GM19043 (cell line): Measurements from ENCODE around the gene ADPRH.
A peak's percentile ranks its signal among the peaks of the same experiment; 100 is the strongest.
"Not testable (repeated sequence)": the region's sequence is repeated elsewhere in the genome, so short reads cannot be mapped to it uniquely, and the experiment has no call there.

Experiments
- ATAC-seq: cut with Tn5 transposase; IDR thresholded peaks from one replicate; pipeline ENCODE4 v1.9.1; 2021; ENCODE audit warnings: low read depth; ENCODE audit not compliant: unreplicated experiment

Gene ADPRH

GRCh38 chr3:119594929-119595328, 15.6 kb downstream of the ADPRH start:
- not testable (repeated sequence) for ATAC-seq

GRCh38 chr3:119595639-119596334, 16.5 kb downstream of the ADPRH start:
- no peak for ATAC-seq

- ATAC-seq = no peak
Observed at GRCh38 chr3:119596398-119596797, 17.1 kb downstream of the ADPRH start.

GRCh38 chr3:119597548-119598288, 18.4 kb downstream of the ADPRH start, which contains the start of gene PLA1A:
Gene PLA1A (plus strand): TSS chr3:119597885. CDS start chr3:119597914, 29 bp downstream.
- no peak for ATAC-seq

GRCh38 chr3:119598410-119599098, 19.3 kb downstream of the ADPRH start:
- peak; percentile 42 for ATAC-seq

GRCh38 chr3:119599558-119600174, 20.4 kb downstream of the ADPRH start:
- no peak for ATAC-seq

GRCh38 chr3:119600732-119601131, 21.4 kb downstream of the ADPRH start:
- peak; percentile 65 for ATAC-seq

- peak; percentile 1 for ATAC-seq
Observed at GRCh38 chr3:119601154-119601553, 21.9 kb downstream of the ADPRH start.

- no peak for ATAC-seq
Observed at GRCh38 chr3:119602676-119603075, 23.4 kb downstream of the ADPRH start.

GRCh38 chr3:119604878-119605277, 25.6 kb downstream of the ADPRH start:
- no peak for ATAC-seq

- no peak for ATAC-seq
Observed at GRCh38 chr3:119608405-119609000, 29.2 kb downstream of the ADPRH start.

GRCh38 chr3:119609301-119609700, 30.0 kb downstream of the ADPRH start:
- ATAC-seq = no peak

- ATAC-seq = no peak
Observed at GRCh38 chr3:119611664-119612063, 32.4 kb downstream of the ADPRH start.

GRCh38 chr3:119613201-119613600, 33.9 kb downstream of the ADPRH start:
- ATAC-seq = no peak

- no peak for ATAC-seq
Observed at GRCh38 chr3:119613872-119614271, 34.6 kb downstream of the ADPRH start.

- ATAC-seq = no peak
Observed at GRCh38 chr3:119616056-119616455, 36.8 kb downstream of the ADPRH start.

GRCh38 chr3:119619094-119619493, 39.8 kb downstream of the ADPRH start:
- no peak for ATAC-seq

- no peak for ATAC-seq
Observed at GRCh38 chr3:119620899-119621298, 41.6 kb downstream of the ADPRH start.

- no peak for ATAC-seq
Observed at GRCh38 chr3:119624002-119624720, 44.9 kb downstream of the ADPRH start.
